PC-9 (cell line): Measurements from ENCODE around the gene TAOK2. TPM values are rescaled to one million over a fixed set of nuclear protein-coding genes. Genes with fewer than 3 reads are reported as not detected.

ENCODE experiments used
- BruUV-seq: library from RNA; stranded (reverse); fragments of 400-500 nt; replicated peaks from 2 replicates; lab custom pipeline; 2021; lab: Mats Ljungman, UMichigan
- CTCF ChIA-PET: fragments of 300-600 bp; sonication (Branson Sonifier 250); formaldehyde crosslinking; loops from one replicate; lab custom pipeline; 2022; ENCODE audit warnings: antibody characterized with exemption; lab: Charles Lee
- POLR2A ChIA-PET: fragments of 300-600 bp; sonication (Branson Sonifier 250); formaldehyde crosslinking; loops from one replicate; lab custom pipeline; 2022; ENCODE audit warnings: antibody characterized with exemption; ENCODE audit not compliant: unreplicated experiment; lab: Charles Lee
- DNase-seq, 2 experiments: peaks; one replicate each; pipeline versions ENCODE4 v3.0.0 to v3.0.0-alpha.2; 2015 to 2022; ENCODE audit warnings: mixed read lengths in 1 of 2
- H2AFZ ChIP-seq: fragments of 200-600 bp; sonication (generic); 2 replicates; pipeline ENCODE4 v1.8.1; 2017; ENCODE audit warnings: antibody characterized with exemption
- H3F3A ChIP-seq: fragments of 200-600 bp; sonication (generic); 2 replicates; pipeline ENCODE4 v1.8.1; 2017; ENCODE audit warnings: antibody characterized with exemption, mild to moderate bottlenecking, low read depth; ENCODE audit not compliant: insufficient read depth
- H3K27ac ChIP-seq: fragments of 200-600 bp; sonication (generic); 2 replicates; pipeline ENCODE4 v1.6.1; 2016; ENCODE audit warnings: mixed run types
- H3K27me3 ChIP-seq: fragments of 200-600 bp; sonication (generic); 2 replicates; pipeline ENCODE4 v1.6.1; 2016; ENCODE audit warnings: low read depth, mixed run types; ENCODE audit not compliant: insufficient read depth
- H3K36me3 ChIP-seq: fragments of 200-600 bp; sonication (generic); 2 replicates; pipeline ENCODE4 v1.6.1; 2016; ENCODE audit warnings: low read depth, mixed run types
- H3K4me1 ChIP-seq: fragments of 200-600 bp; sonication (generic); replicated peaks from 2 replicates; pipeline ENCODE4 v1.6.1; 2016; ENCODE audit warnings: mixed run types; ENCODE audit not compliant: insufficient read depth
- H3K4me2 ChIP-seq: fragments of 200-600 bp; sonication (generic); 2 replicates; pipeline ENCODE4 v1.6.1; 2017; ENCODE audit warnings: mixed run types
- H3K4me3 ChIP-seq: fragments of 200-600 bp; sonication (generic); 2 replicates; pipeline ENCODE4 v1.6.1; 2016; ENCODE audit warnings: mixed run types
- H3K79me2 ChIP-seq: fragments of 200-600 bp; sonication (generic); 2 replicates; pipeline ENCODE4 v1.6.1; 2017; ENCODE audit warnings: low read depth, mixed run types
- H3K9me2 ChIP-seq: fragments of 200-600 bp; sonication (generic); 2 replicates; pipeline ENCODE4 v1.8.1; 2017; ENCODE audit warnings: mild to moderate bottlenecking; ENCODE audit not compliant: insufficient read depth
- H3K9me3 ChIP-seq: fragments of 200-600 bp; sonication (generic); 2 replicates; pipeline ENCODE4 v1.8.1; 2016; ENCODE audit warnings: low read depth; ENCODE audit not compliant: insufficient read depth
- H4K20me1 ChIP-seq: fragments of 200-600 bp; sonication (generic); 2 replicates; pipeline ENCODE4 v1.8.1; 2017; ENCODE audit not compliant: insufficient read depth
- CTCF ChIP-seq: fragments of 200-600 bp; sonication (generic); conservative IDR thresholded peaks from 2 replicates; pipeline ENCODE4 v1.6.1; 2017; ENCODE audit warnings: mixed run types, antibody characterized with exemption, mild to moderate bottlenecking, moderate library complexity
- EZH2 ChIP-seq: fragments of 200-600 bp; sonication (generic); IDR thresholded peaks from 2 replicates; pipeline ENCODE4 v1.8.0; 2017; ENCODE audit warnings: antibody characterized with exemption, low read depth
- intact Hi-C: fragments of 100-400 bp; cut with micrococcal nuclease; formaldehyde crosslinking; loops from one replicate; pipeline ENCODE4 v1.10.0; 2022; ENCODE audit not compliant: unreplicated experiment
- total RNA-seq: library from RNA; stranded (reverse); gene quantifications from 2 replicates; pipeline ENCODE4 v1.2.3, GENCODE V29; 2021

The TAOK2 gene
- total RNA-seq, 1 experiment from 2014 or later = 82.9 TPM

GRCh38 chr16:30006095-30006473, 32.4 kb downstream of the TAOK2 start:
- Histone ChIP-seq H3F3A (peaks cover 7% of the 10 kb centered on the region), H3K79me2 (no peaks in the 10 kb centered on the region), H3K9me3 (no peaks in the 10 kb centered on the region), H4K20me1 (peaks cover 3% of the 10 kb centered on the region; the same call in 1 of the 2 replicates), H3K27me3 (peaks cover 7% of the 10 kb centered on the region), H3K4me3 (no peak overlapping the region), H3K9me2 (no peaks in the 10 kb centered on the region), H3K4me2 (no peak overlapping the region), H2AFZ (no peak overlapping the region), H3K36me3 (no peaks in the 10 kb centered on the region), H3K27ac (no peak overlapping the region), H3K4me1 (no peaks in the 10 kb centered on the region)
- ChIA-PET POLR2A (no interaction called here), CTCF (interaction anchor here (0.5 kb wide), 1 partner anchor 179 kb away, joined by 4 read pairs; no protein-coding TSS in a partner anchor)
- intact Hi-C loops = no loop called here
- BruUV-seq = no TSS peak
- TF ChIP-seq CTCF = no peak
- no peak for TF ChIP-seq EZH2
- no peak for DNase-seq

- H4K20me1 ChIP-seq = peaks cover 3% of the 10 kb centered on the region; the same call in 1 of the 2 replicates
- ChIA-PET POLR2A (no interaction called here), CTCF (no interaction called here)
- no peak for DNase-seq
- H2AFZ ChIP-seq = no peak overlapping the region
- H3K36me3 ChIP-seq = no peaks in the 10 kb centered on the region
- H3K4me3 ChIP-seq = no peak overlapping the region
- TF ChIP-seq CTCF = no peak
- TF ChIP-seq EZH2 = no peak
- H3K4me2 ChIP-seq = no peak overlapping the region
- H3K27ac ChIP-seq = no peak overlapping the region
- no peaks in the 10 kb centered on the region for H3K9me2 ChIP-seq
- intact Hi-C loops = no loop called here
- no TSS peak for BruUV-seq
- H3K4me1 ChIP-seq = no peaks in the 10 kb centered on the region
- peaks cover 15% of the 10 kb centered on the region for H3K27me3 ChIP-seq
- H3K9me3 ChIP-seq = no peaks in the 10 kb centered on the region
- no peaks in the 10 kb centered on the region for H3K79me2 ChIP-seq
- H3F3A ChIP-seq = peaks cover 7% of the 10 kb centered on the region
These were observed 33.1 kb downstream of the TAOK2 start for GRCh38 chr16:30006659-30007377.

- H3F3A ChIP-seq = peaks cover 7% of the 10 kb centered on the region
- no peaks in the 10 kb centered on the region for H3K79me2 ChIP-seq
- no peak overlapping the region for H2AFZ ChIP-seq
- H3K9me2 ChIP-seq = no peaks in the 10 kb centered on the region
- TF ChIP-seq EZH2 (no peak), CTCF (no peak)
- intact Hi-C loops = no loop called here
- POLR2A ChIA-PET = no interaction called here
- no peak overlapping the region for H3K4me3 ChIP-seq
- H3K4me2 ChIP-seq = no peak overlapping the region
- CTCF ChIA-PET = no interaction called here
- H3K4me1 ChIP-seq = no peaks in the 10 kb centered on the region
- no peaks in the 10 kb centered on the region for H3K9me3 ChIP-seq
- BruUV-seq = no TSS peak
- DNase-seq = no peak
- H3K27ac ChIP-seq = no peak overlapping the region
- H4K20me1 ChIP-seq = peaks cover 3% of the 10 kb centered on the region; the same call in 1 of the 2 replicates
- no peaks in the 10 kb centered on the region for H3K36me3 ChIP-seq
- peaks cover 16% of the 10 kb centered on the region for H3K27me3 ChIP-seq
These were observed 33.8 kb downstream of the TAOK2 start for GRCh38 chr16:30007378-30007895.
